Retinal pigment epithelial cell (primary cell): ENCODE data around the gene RTRAF.

Source experiments
- DNase-seq: peaks from one replicate; pipeline ENCODE4 v3.0.0-alpha.2; 2010; ENCODE audit warnings: low read depth
- H3K4me3 ChIP-seq: 2 replicates; pipeline ENCODE4 v1.5.1; 2011; ENCODE audit warnings: mild to moderate bottlenecking, low read length, control low read depth, moderate library complexity
- CTCF ChIP-seq: conservative IDR thresholded peaks from 2 replicates; pipeline ENCODE4 v1.5.1; 2011; ENCODE audit warnings: low read depth, low read length, control low read depth, inconsistent platforms

RTRAF gene

DNA sequence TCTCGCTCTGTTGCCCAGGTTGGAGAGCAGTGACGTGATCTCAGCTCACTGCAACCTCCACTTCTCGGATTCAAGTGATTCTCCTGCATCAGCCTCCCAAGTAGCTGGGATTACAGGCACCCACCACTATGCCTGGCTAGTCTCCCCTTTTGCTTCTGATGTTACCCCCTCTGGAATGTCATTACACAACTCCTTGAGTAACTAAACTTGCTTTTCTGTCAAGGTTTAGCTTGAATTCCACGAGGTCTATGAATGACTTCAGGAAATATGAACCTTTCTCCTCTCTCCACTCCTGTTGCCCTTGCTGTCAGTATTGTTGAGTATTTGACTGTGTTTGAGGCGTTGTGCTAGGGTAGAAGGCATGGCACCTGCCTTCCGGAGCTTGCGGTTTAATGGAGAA is 16.8 kb upstream of the RTRAF start:
- no peak for TF ChIP-seq CTCF
- no peak overlapping the region for H3K4me3 ChIP-seq
- no peak for DNase-seq

DNA sequence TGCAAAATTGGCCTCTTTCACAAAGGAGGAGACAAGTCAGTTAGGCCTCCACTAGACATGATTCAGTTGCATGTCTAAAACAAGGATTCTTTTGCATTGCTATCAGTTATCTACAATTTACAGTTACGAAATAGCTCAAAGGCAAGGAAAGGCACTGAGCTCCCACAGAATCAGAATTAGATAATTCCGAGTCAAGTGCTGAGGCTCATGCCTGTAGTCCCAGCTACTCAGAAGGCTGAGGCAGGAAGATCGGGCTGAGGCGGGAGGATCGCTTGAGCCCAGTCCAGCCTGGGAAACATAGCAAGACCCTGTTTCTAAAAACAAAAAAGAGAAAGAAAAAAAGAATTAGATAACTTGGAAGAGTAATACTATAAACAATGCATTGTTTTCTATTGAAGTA is 12.3 kb upstream of the RTRAF start:
- no peak for TF ChIP-seq CTCF
- no peak for DNase-seq
- H3K4me3 ChIP-seq: no peak overlapping the region

GRCh38 chr14:51978681-51979085 is 10.7 kb upstream of the RTRAF start:
- no peak for TF ChIP-seq CTCF
- no peak overlapping the region for H3K4me3 ChIP-seq
- DNase-seq: no peak

- no peak overlapping the region for H3K4me3 ChIP-seq
- peak; percentile 87 for TF ChIP-seq CTCF
- DNase-seq: peak; percentile 23
Measured at GRCh38 chr14:51979088-51979709, 10.1 kb upstream of the RTRAF start.

DNA sequence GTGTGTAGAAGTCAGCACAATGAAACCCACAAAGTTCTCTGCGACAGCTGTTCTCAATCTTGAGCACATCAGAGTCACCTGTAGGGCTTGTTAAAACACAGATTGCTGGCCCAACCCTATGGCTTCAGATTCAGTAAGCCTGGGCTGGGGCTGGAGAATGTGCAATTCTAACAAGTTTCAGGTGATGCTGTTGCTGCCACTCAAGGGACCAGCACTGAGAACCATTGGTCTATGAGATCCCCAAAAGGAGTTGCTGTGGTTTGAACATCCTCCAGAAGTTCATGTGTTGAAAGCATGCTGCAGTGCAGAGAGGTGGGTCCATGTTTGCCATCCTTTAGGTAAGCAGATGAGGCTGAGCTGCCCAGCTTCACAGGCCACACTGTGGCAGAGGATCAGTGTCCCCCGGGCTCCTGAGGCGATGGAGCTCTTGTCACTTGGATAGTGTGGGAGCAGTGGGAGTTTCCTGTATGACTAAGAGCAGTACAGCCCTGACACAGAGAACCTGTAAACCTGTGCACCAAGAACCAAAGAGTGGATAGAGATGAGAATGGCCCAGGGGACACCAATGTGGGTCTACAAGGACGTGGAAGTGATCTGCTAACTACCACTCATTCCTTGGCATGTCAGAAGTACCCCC is 8.0 kb upstream of the RTRAF start:
- no peak overlapping the region for H3K4me3 ChIP-seq
- DNase-seq: no peak
- TF ChIP-seq CTCF: no peak

GRCh38 chr14:51988221-51988620 is 1.1 kb upstream of the RTRAF start:
- H3K4me3 ChIP-seq: no peak overlapping the region
- TF ChIP-seq CTCF: no peak
- no peak for DNase-seq

DNA sequence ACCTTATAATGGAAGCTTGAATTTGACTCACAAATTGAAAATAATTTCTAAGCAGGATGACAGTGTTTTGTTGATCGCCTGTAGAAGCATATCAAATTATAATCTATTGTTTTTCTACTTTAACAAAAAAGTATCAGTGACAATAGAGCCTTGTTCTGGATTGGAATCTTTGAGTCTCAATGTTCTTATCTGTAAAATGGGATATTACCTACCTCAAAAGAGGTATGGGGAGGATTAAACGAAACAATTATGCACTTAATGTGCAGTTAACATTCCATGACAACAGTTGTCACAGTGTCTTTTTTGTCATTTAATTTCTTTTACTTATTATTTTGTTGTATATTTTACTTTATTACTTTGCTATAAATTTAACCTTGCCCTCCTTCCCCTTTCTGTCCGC is 1.1 kb downstream of the RTRAF start:
- peak overlapping the region; percentile 80 for H3K4me3 ChIP-seq
- TF ChIP-seq CTCF: no peak
- no peak for DNase-seq
